Mucosa of rectum (tissue), 2 donors: Measurements from ENCODE around the gene CARD19.
A peak's percentile ranks its signal among the peaks of the same experiment; 100 is the strongest.

Experiments used
- H3K27ac ChIP-seq, 2 donors: one replicate each; pipeline ENCODE4 v1.7.0; 2013; ENCODE audit warnings: inconsistent platforms in 2 of 2, low read depth in 2 of 2, low read length in 2 of 2
- H3K27me3 ChIP-seq, 2 donors: one replicate each; pipeline ENCODE4 v1.7.0; 2013; ENCODE audit warnings: low read length in 2 of 2; ENCODE audit not compliant: control insufficient read depth in 2 of 2, insufficient read depth in 2 of 2
- H3K36me3 ChIP-seq, 2 donors: one replicate each; pipeline ENCODE4 v1.7.0; 2013; ENCODE audit warnings: low read length in 2 of 2; ENCODE audit not compliant: control insufficient read depth in 2 of 2, insufficient read depth in 2 of 2
- H3K4me1 ChIP-seq, 2 donors: one replicate each; pipeline ENCODE4 v1.7.0; 2013; ENCODE audit warnings: low read length in 2 of 2, mild to moderate bottlenecking in 1 of 2; ENCODE audit not compliant: control insufficient read depth in 2 of 2, insufficient read depth in 2 of 2
- H3K4me3 ChIP-seq, 2 donors: one replicate each; pipeline ENCODE4 v1.7.0; 2013; ENCODE audit warnings: low read length in 2 of 2
- H3K9ac ChIP-seq, 2 donors: one replicate each; pipeline ENCODE4 v1.7.0; 2013; ENCODE audit warnings: low read length in 2 of 2, low read depth in 1 of 2, mild to moderate bottlenecking in 1 of 2
- H3K9me3 ChIP-seq, 2 donors: one replicate each; pipeline ENCODE4 v1.7.0; 2013; ENCODE audit warnings: low read length in 2 of 2; ENCODE audit not compliant: control insufficient read depth in 2 of 2
- donor health status: healthy.
- donor health status: Normal muscosa, but diverticular disease.

The CARD19 gene

DNA sequence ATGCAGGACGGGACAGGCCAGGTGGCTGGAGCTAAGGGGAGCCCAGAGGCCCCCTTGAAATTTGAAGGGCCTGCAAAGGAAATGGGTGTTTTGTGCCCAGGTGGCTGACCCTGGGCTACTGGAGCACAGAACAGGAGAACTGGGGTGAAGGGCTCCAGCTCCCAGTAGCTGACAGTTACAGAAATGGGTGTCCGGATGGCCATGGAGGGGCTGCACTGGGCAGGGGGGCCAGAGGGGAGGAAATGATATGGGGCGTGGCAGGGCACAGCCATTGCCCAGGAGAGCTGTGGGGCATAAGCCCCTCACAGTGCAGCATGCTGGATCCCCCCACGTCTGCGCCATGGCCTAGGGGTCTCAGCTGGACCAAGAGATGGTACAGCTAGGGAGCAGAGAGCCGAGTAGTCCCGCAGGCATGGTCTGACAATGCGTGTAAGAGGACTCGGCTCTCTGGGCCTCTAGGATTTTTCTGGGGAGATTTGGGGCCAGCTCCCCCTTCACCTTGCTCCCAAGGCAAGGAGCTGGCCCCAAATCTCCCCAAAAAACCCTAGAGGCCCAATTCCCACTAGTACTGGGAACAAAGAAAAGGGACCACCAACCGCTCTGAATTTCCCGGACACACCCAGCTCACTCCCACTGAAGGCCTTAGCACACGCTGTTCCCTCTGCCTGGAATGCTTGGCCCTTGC lies 7.9 kb upstream of the CARD19 start:
- H3K27ac ChIP-seq = no peak overlapping the region

DNA sequence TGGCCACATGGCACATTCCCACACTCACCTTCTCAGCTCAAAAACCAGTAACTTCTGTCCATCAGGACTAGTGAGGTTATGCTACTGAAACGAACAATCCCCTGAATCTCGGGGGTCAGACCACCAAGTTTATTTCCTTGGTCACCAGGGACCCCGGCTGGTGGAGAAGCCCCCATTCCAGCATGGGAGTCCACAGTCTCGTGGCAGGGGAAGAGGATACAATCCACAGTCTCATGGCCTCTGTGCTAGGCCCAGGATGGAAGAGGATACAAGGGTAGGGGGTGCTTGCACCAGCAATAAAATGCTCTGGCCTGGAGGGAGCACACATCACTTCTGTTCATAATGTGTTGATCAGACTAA lies 7.4 kb upstream of the CARD19 start:
- H3K9me3 ChIP-seq = no peaks in the 10 kb centered on the region
- H3K4me3 ChIP-seq = no peak overlapping the region
- H3K27me3 ChIP-seq = no peaks in the 10 kb centered on the region
- H3K4me1 ChIP-seq = peaks cover 6 to 18% of the 10 kb centered on the region in 2 donors
- no peak overlapping the region for H3K27ac ChIP-seq
- H3K36me3 ChIP-seq = peaks cover 0 to 8% of the 10 kb centered on the region in 2 donors
- no peak overlapping the region for H3K9ac ChIP-seq

More for the DNA sequence above, 7.9 kb upstream of the CARD19 start:
- Histone ChIP-seq H3K27me3 (no peaks in the 10 kb centered on the region), H3K36me3 (peaks cover 0 to 8% of the 10 kb centered on the region in 2 donors), H3K9ac (no peak overlapping the region), H3K4me3 (no peak overlapping the region), H3K4me1 (peaks cover under 1 to 13% of the 10 kb centered on the region in 2 donors), H3K9me3 (no peaks in the 10 kb centered on the region)

DNA sequence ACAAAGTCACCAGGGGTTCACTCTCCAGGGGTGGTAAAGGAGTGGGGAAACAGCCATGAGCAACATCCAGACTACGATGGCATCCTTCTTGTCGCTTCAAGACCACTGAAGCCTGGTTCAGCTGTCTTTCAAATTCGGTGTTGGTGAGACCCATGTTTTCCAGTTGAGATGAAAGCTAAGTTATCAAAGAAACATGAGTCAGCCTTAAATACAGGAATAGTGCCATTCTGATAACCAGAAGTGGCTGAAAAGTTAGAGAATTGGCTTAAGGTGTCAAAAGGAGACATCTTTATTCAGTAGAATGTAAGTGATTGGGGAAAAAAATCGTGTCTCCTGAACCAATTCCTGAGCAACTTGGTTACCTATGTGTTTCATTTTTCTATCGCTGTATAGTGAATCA lies 7.0 kb upstream of the CARD19 start:
- Histone ChIP-seq H3K27me3 (no peaks in the 10 kb centered on the region), H3K4me1 (peaks cover 9 to 19% of the 10 kb centered on the region in 2 donors), H3K4me3 (no peak overlapping the region), H3K9ac (no peak overlapping the region), H3K9me3 (no peaks in the 10 kb centered on the region), H3K36me3 (peaks cover 0 to 8% of the 10 kb centered on the region in 2 donors), H3K27ac (no peak overlapping the region)

DNA sequence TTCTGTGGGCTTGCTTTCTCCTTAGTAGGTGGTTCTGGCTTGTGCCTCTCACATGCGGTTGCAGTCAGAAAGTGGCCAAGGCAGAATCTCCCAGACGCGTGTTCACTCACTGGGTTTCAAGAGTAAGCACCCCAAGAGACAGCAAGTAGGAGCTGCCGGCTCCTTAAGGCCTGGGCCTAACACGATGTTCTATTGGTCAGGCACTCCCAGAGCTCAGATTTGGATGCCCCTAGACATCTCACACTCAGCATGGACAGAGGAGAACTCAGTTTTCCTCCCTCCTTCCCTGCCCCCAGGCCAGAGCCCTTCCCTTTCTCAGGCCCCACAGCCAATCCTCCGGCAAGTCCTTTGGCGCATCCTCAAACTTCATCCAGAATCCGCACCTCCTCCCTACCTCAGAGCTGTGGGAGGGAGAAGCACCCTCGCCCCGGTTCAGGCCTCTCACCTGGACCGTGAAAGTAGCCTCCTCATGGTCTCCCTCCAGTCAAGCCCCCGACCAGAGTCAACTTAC lies 6.5 kb upstream of the CARD19 start:
- Histone ChIP-seq H3K4me3 (no peak overlapping the region), H3K9ac (no peak overlapping the region), H3K9me3 (no peaks in the 10 kb centered on the region), H3K27me3 (no peaks in the 10 kb centered on the region), H3K27ac (no peak overlapping the region), H3K4me1 (peaks cover 13 to 23% of the 10 kb centered on the region in 2 donors), H3K36me3 (peaks cover 0 to 8% of the 10 kb centered on the region in 2 donors)

DNA sequence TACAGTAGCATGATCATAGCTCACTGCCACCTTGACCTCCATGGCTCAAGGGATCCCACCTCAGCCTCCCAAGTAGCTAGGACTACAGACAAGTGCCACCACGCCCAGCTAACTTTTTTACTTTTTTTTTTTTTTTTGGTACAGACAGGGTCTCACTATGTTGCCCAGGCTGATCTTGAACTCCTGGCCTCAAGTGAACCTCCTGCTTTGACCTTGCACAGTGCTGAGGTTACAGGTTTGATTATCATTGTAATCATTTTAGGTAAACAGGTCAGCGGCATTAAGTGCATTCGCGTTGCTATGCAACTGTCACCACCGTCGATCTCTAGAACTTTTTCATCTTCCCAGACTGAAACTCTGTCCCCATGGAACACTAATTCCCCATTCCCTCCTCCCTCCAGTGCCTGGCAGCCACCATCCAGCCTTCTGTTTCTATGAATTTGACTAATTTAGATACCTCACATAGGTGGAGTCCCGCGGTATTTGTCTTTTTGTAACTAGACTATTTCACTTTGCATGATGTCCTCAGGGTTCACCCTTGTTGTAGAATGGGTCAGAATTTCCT lies 5.8 kb upstream of the CARD19 start:
- Histone ChIP-seq H3K4me1 (peaks cover 19 to 29% of the 10 kb centered on the region in 2 donors), H3K9me3 (no peaks in the 10 kb centered on the region), H3K36me3 (peaks cover 0 to 8% of the 10 kb centered on the region in 2 donors), H3K4me3 (no peak overlapping the region), H3K27ac (no peak overlapping the region), H3K27me3 (no peaks in the 10 kb centered on the region), H3K9ac (no peak overlapping the region)

DNA sequence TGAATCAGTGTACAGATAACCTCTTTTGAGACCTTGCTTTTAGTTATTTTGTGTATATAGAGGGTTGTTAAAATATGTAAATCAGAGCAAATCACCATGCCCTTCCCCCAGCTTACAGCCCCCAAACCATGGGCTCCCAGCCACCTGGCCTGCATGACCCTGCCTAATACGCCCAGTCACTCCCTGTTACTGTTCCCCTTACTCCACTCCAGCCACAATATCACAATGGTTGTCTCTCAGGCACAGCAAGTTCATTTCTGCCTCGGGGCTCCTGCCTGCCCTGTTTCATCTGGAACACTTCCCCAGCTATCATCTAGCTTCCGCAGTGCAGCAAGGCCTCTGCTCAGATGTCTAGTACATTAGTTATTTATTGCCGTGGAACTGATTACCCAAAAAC lies 5.0 kb upstream of the CARD19 start:
- Histone ChIP-seq H3K9ac (no peak overlapping the region), H3K4me3 (no peak overlapping the region), H3K36me3 (peaks cover 0 to 2% of the 10 kb centered on the region in 2 donors), H3K4me1 (peaks cover 19 to 30% of the 10 kb centered on the region in 2 donors), H3K27ac (no peak overlapping the region), H3K9me3 (no peaks in the 10 kb centered on the region), H3K27me3 (no peaks in the 10 kb centered on the region)

DNA sequence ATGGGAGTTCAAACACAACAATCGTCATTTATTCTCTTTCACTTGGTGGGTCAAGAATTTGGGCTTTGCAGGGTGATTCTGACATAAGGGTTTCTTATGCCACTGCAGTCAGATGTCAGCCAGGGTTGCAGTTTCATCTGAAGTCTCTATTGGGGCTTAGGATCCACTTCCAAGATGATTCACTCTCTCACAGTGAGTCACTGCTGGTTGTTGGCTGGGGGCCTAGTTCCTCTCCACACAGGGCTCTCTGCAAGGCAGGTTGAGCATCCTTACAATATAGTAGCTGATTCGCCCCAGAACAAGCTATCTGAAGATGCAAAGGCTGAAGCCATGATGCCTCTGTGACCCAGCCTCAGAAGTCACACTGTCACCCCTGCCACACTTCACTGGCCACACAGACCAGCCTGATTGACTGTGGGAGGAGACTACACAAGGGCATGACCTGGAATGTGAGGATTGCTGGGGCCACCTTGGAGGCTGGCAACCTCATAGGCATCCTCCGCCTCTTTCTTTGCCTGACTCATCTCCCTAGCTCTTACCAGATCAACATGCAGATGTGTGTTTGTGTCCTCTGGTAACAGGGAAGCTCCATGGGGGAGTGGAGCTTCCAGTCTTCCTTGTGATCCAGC lies 4.5 kb upstream of the CARD19 start:
- peaks cover 20 to 27% of the 10 kb centered on the region in 2 donors for H3K4me1 ChIP-seq
- no peak overlapping the region for H3K9ac ChIP-seq
- H3K27me3 ChIP-seq = no peaks in the 10 kb centered on the region
- no peaks in the 10 kb centered on the region for H3K9me3 ChIP-seq
- no peak overlapping the region for H3K4me3 ChIP-seq
- no peak overlapping the region for H3K27ac ChIP-seq
- H3K36me3 ChIP-seq = peaks cover 0 to 2% of the 10 kb centered on the region in 2 donors

DNA sequence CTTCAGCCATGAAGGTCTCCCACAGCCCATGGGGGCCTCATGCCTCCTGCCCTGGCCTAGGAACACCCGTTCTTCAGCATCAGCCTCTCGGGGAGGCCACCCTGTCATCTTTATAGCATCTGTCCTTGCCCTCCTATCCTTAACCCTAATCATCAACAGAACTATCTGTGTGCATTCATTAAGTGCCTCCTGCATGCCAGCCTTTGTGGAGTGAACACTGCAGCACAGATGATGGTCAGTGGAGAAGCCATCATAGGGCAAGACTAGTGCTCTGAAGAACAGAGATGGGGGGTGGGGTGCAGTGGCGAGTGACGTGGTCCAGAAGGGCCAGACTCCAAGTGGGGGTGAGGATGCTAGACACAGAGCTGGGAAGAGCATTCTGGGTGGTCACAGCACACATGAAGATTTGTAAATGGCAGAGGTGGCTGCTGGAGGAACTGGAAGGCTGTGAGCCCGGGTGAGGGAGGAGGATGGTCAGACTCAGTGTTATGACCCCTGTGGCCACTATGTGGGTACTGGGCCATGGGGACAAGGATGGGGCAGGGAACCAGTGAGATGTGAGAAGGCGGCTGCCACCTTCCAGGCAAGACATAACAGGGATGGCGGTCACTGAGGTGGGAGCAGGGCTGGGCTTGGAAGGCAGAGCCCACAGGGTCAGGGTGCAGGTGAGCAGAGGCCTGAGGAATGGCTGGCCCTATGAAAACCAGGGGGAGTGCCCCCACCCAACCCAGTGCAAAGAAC lies 3.6 kb upstream of the CARD19 start:
- peaks cover 29 to 31% of the 10 kb centered on the region in 2 donors for H3K4me1 ChIP-seq
- no peaks in the 10 kb centered on the region for H3K9me3 ChIP-seq
- H3K4me3 ChIP-seq = no peak overlapping the region
- no peak overlapping the region for H3K27ac ChIP-seq
- no peaks in the 10 kb centered on the region for H3K27me3 ChIP-seq
- no peaks in the 10 kb centered on the region for H3K36me3 ChIP-seq
- H3K9ac ChIP-seq = no peak overlapping the region

DNA sequence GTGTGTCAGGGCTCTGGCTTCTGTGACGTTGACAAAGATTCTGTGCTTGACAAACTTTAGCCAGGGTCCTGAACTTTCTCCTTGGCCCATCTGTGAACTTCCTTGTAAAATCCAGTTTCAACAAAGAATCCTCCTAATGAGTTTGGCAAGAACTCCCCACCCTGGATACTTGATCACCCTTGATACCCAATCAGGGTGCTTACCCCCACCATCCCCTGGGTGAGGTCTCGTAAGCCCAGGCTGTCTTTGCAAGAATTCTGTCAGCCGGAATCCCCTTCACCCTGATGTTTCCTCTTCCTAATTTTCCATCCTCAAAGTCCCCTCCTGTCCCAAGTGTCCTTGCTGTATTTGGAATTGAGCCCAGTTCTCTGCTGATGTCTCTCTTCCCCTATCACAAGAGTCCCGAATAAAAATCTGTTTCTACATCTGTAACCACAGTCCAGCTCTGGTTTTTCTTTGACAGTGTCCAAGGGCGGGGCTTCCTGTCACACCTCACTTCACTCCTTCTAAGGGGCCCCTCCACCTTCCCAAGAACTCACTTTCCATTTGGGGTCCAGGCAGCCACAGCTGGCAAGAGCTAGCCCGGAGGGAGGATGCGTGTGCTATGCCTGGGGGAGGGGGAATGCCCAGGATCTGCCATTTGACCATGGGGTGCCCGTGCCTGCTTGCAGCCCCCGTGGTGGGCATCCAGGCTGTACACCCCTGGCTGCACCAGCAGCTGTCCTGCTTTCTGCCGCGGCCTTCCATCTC lies 2.7 kb upstream of the CARD19 start:
- Histone ChIP-seq H3K27ac (peak overlapping the region; percentile 14 to 63), H3K4me3 (no peak overlapping the region), H3K9ac (peak overlapping the region in 1 of 2 donors; percentile 38), H3K36me3 (no peaks in the 10 kb centered on the region), H3K27me3 (no peaks in the 10 kb centered on the region), H3K4me1 (peaks cover 37 to 40% of the 10 kb centered on the region in 2 donors), H3K9me3 (no peaks in the 10 kb centered on the region)
